Thyroid gland (tissue), 4 donors: Measurements from ENCODE around the gene CCL8.

Experiments
- POLR2A ChIP-seq, 2 donors: fragments of 450-650 bp; IDR thresholded peaks; one replicate each; pipeline ENCODE4 v1.6.1; 2017; ENCODE audit warnings: antibody characterized with exemption in 2 of 2, mild to moderate bottlenecking in 2 of 2, moderate library complexity in 1 of 2
- TF ChIP-seq, protein P1 (sequence below), 6 experiments: fragments of 200-600 bp in 3 of 6; fragments of 450-650 bp in 3 of 6; sonication (generic) in 3 of 6; IDR thresholded peaks; one replicate each; pipeline ENCODE4 v1.5.1; 2016 to 2019; ENCODE audit warnings: antibody characterized with exemption in 6 of 6, mild to moderate bottlenecking in 2 of 6, inconsistent platforms in 1 of 6, moderate library complexity in 1 of 6

- TF ChIP-seq POLR2A (IDR thresholded peaks at IDR 0.05): no peak
- TF ChIP-seq, protein P1, sequence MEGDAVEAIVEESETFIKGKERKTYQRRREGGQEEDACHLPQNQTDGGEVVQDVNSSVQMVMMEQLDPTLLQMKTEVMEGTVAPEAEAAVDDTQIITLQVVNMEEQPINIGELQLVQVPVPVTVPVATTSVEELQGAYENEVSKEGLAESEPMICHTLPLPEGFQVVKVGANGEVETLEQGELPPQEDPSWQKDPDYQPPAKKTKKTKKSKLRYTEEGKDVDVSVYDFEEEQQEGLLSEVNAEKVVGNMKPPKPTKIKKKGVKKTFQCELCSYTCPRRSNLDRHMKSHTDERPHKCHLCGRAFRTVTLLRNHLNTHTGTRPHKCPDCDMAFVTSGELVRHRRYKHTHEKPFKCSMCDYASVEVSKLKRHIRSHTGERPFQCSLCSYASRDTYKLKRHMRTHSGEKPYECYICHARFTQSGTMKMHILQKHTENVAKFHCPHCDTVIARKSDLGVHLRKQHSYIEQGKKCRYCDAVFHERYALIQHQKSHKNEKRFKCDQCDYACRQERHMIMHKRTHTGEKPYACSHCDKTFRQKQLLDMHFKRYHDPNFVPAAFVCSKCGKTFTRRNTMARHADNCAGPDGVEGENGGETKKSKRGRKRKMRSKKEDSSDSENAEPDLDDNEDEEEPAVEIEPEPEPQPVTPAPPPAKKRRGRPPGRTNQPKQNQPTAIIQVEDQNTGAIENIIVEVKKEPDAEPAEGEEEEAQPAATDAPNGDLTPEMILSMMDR (IDR thresholded peaks at IDR 0.05): no peak
These were observed 37.0 kb downstream of the CCL8 start, which contains the start of gene CCL13 for GRCh38 chr17:34356194-34356593.
